SJCRH30 (cell line): ENCODE results near the gene VWA2. TPM values are rescaled to one million over a fixed set of nuclear protein-coding genes. Genes with fewer than 3 reads are reported as not detected.
A peak's percentile ranks its signal among the peaks of the same experiment; 100 is the strongest.
"Not testable (repeated sequence)": the region's sequence is repeated elsewhere in the genome, so short reads cannot be mapped to it uniquely, and the experiment has no call there.

Source experiments
- DNase-seq, 2 experiments: peaks; one replicate each; pipeline ENCODE4 v3.0.0-alpha.2; 2015 to 2020
- H3K27ac ChIP-seq: fragments of 250-450 bp; sonication (Bioruptor Pico); 2 replicates; pipeline ENCODE4 v1.5.1; 2020; ENCODE audit warnings: mild to moderate bottlenecking, moderate library complexity
- H3K27me3 ChIP-seq: fragments of 250-450 bp; sonication (Bioruptor Pico); 2 replicates; pipeline ENCODE4 v1.5.1; 2020; ENCODE audit warnings: mild to moderate bottlenecking, moderate library complexity
- H3K36me3 ChIP-seq: fragments of 250-450 bp; sonication (Bioruptor Pico); 2 replicates; pipeline ENCODE4 v1.5.1; 2020; ENCODE audit warnings: mild to moderate bottlenecking, moderate library complexity
- H3K4me1 ChIP-seq: fragments of 250-450 bp; sonication (Bioruptor Pico); 2 replicates; pipeline ENCODE4 v1.5.1; 2020; ENCODE audit warnings: mild to moderate bottlenecking, moderate library complexity
- H3K4me3 ChIP-seq: fragments of 250-450 bp; sonication (Bioruptor Pico); 2 replicates; pipeline ENCODE4 v1.5.1; 2020; ENCODE audit warnings: mild to moderate bottlenecking, moderate library complexity
- H3K9me3 ChIP-seq: fragments of 250-450 bp; sonication (Bioruptor Pico); replicated peaks from 2 replicates; pipeline ENCODE4 v1.5.1; 2020; ENCODE audit warnings: mild to moderate bottlenecking, moderate library complexity
- total RNA-seq: library from RNA; depleted of rRNA; stranded (reverse); fragments of >200 nt; shearing (Covaris generic); gene quantifications from 2 replicates; pipeline ENCODE4 v1.2.3, GENCODE V29; 2014

Gene VWA2
- total RNA-seq, 1 experiment from 2014 or later: not detected

- Histone ChIP-seq H3K4me1 (no peaks in the 10 kb centered on the region), H3K27me3 (no peaks in the 10 kb centered on the region), H3K36me3 (no peaks in the 10 kb centered on the region), H3K4me3 (no peak overlapping the region), H3K27ac (no peak overlapping the region), H3K9me3 (no peaks in the 10 kb centered on the region)
- no peak for DNase-seq
These were observed 80.6 kb downstream of the VWA2 start for GRCh38 chr10:114319406-114320248.

- H3K36me3 ChIP-seq: no peaks in the 10 kb centered on the region
- H3K4me3 ChIP-seq: no peak overlapping the region
- no peaks in the 10 kb centered on the region for H3K4me1 ChIP-seq
- no peaks in the 10 kb centered on the region for H3K27me3 ChIP-seq
- H3K9me3 ChIP-seq: no peaks in the 10 kb centered on the region
- no peak overlapping the region for H3K27ac ChIP-seq
- DNase-seq: no peak
These were observed 81.4 kb downstream of the VWA2 start for GRCh38 chr10:114320249-114321116.

GRCh38 chr10:114322344-114322743 lies 83.3 kb downstream of the VWA2 start:
- no peak for DNase-seq
- H3K27me3 ChIP-seq: no peaks in the 10 kb centered on the region
- H3K36me3 ChIP-seq: no peaks in the 10 kb centered on the region
- no peak overlapping the region for H3K4me3 ChIP-seq
- no peaks in the 10 kb centered on the region for H3K9me3 ChIP-seq
- H3K4me1 ChIP-seq: no peaks in the 10 kb centered on the region
- no peak overlapping the region for H3K27ac ChIP-seq

GRCh38 chr10:114323023-114323422 lies 84.0 kb downstream of the VWA2 start:
- Histone ChIP-seq H3K36me3 (no peaks in the 10 kb centered on the region), H3K9me3 (no peaks in the 10 kb centered on the region), H3K27me3 (no peaks in the 10 kb centered on the region), H3K27ac (no peak overlapping the region), H3K4me1 (no peaks in the 10 kb centered on the region), H3K4me3 (no peak overlapping the region)
- DNase-seq: no peak

- Histone ChIP-seq H3K4me1 (peaks cover 10% of the 10 kb centered on the region; the same call in 1 of the 2 replicates), H3K27me3 (no peaks in the 10 kb centered on the region), H3K9me3 (no peaks in the 10 kb centered on the region), H3K36me3 (no peaks in the 10 kb centered on the region), H3K27ac (no peak overlapping the region), H3K4me3 (no peak overlapping the region)
- DNase-seq: no peak
These were observed 87.7 kb downstream of the VWA2 start for GRCh38 chr10:114326795-114327194.

GRCh38 chr10:114327537-114328440 lies 88.7 kb downstream of the VWA2 start:
- Histone ChIP-seq H3K4me3 (no peak overlapping the region), H3K9me3 (no peaks in the 10 kb centered on the region), H3K27ac (no peak overlapping the region), H3K27me3 (no peaks in the 10 kb centered on the region), H3K4me1 (peaks cover 10% of the 10 kb centered on the region; the same call in 1 of the 2 replicates), H3K36me3 (no peaks in the 10 kb centered on the region)
- DNase-seq: no peak

GRCh38 chr10:114328441-114328812 lies 89.4 kb downstream of the VWA2 start:
- Histone ChIP-seq H3K4me1 (peaks cover 10% of the 10 kb centered on the region; the same call in 1 of the 2 replicates), H3K36me3 (no peaks in the 10 kb centered on the region), H3K9me3 (no peaks in the 10 kb centered on the region), H3K27ac (no peak overlapping the region), H3K4me3 (no peak overlapping the region), H3K27me3 (no peaks in the 10 kb centered on the region)
- DNase-seq: no peak

- Histone ChIP-seq H3K4me3 (no peak overlapping the region), H3K36me3 (no peaks in the 10 kb centered on the region), H3K9me3 (no peaks in the 10 kb centered on the region), H3K27me3 (no peaks in the 10 kb centered on the region), H3K4me1 (peaks cover 10% of the 10 kb centered on the region; the same call in 1 of the 2 replicates), H3K27ac (no peak overlapping the region)
- no peak for DNase-seq
These were observed 89.8 kb downstream of the VWA2 start for GRCh38 chr10:114328874-114329273.

GRCh38 chr10:114329634-114330365 lies 90.7 kb downstream of the VWA2 start:
- Histone ChIP-seq H3K27me3 (no peaks in the 10 kb centered on the region), H3K36me3 (no peaks in the 10 kb centered on the region), H3K4me1 (peaks cover 10% of the 10 kb centered on the region; the same call in 1 of the 2 replicates), H3K27ac (no peak overlapping the region), H3K4me3 (no peak overlapping the region), H3K9me3 (no peaks in the 10 kb centered on the region)
- peak in 1 of 2 experiments; percentile 57 for DNase-seq

- DNase-seq: no peak
- no peaks in the 10 kb centered on the region for H3K27me3 ChIP-seq
- no peaks in the 10 kb centered on the region for H3K36me3 ChIP-seq
- H3K4me1 ChIP-seq: peaks cover 26% of the 10 kb centered on the region
- H3K27ac ChIP-seq: no peak overlapping the region
- no peaks in the 10 kb centered on the region for H3K9me3 ChIP-seq
- H3K4me3 ChIP-seq: no peak overlapping the region
These were observed 93.5 kb downstream of the VWA2 start for GRCh38 chr10:114332301-114333192.

- H3K27me3 ChIP-seq, H3K36me3 ChIP-seq, H3K27ac ChIP-seq, H3K4me3 ChIP-seq, DNase-seq, H3K9me3 ChIP-seq: not testable (repeated sequence)
- peaks cover 26% of the 10 kb centered on the region for H3K4me1 ChIP-seq
These were observed 94.4 kb downstream of the VWA2 start for GRCh38 chr10:114333441-114333840.

- Histone ChIP-seq H3K27ac (no peak overlapping the region), H3K36me3 (no peaks in the 10 kb centered on the region), H3K4me1 (peaks cover 26% of the 10 kb centered on the region), H3K27me3 (no peaks in the 10 kb centered on the region), H3K9me3 (no peaks in the 10 kb centered on the region), H3K4me3 (no peak overlapping the region)
- no peak for DNase-seq
These were observed 95.2 kb downstream of the VWA2 start for GRCh38 chr10:114334301-114334700.

GRCh38 chr10:114335614-114336013 lies 96.6 kb downstream of the VWA2 start:
- DNase-seq: no peak
- Histone ChIP-seq H3K27ac (no peak overlapping the region), H3K27me3 (no peaks in the 10 kb centered on the region), H3K4me1 (peaks cover 16% of the 10 kb centered on the region), H3K36me3 (no peaks in the 10 kb centered on the region), H3K9me3 (no peaks in the 10 kb centered on the region), H3K4me3 (no peak overlapping the region)
